ENCODE measurements around the gene OLFML3. TPM values are rescaled to one million over a fixed set of nuclear protein-coding genes. Genes with fewer than 3 reads are reported as not detected.

The OLFML3 gene
- total RNA-seq, 4 donors from 2014 or later: 86.6 to 302 (median 122) TPM

GRCh38 chr1:113990530-113990929, 11.3 kb downstream of the OLFML3 start:
- intact Hi-C loops (cut with DNase I; ENCODE audit: low total_unique reads): no loop called here
- Histone ChIP-seq H3K27ac (no peak overlapping the region), H3K9me3 (no peaks in the 10 kb centered on the region), H3K27me3 (no peaks in the 10 kb centered on the region), H3K4me1 (no peaks in the 10 kb centered on the region), H3K36me3 (no peaks in the 10 kb centered on the region), H3K4me3 (no peak overlapping the region)
- DNase-seq: no peak
- no peak for TF ChIP-seq POLR2A (IDR thresholded peaks at IDR 0.05)
- TF ChIP-seq, protein P1, sequence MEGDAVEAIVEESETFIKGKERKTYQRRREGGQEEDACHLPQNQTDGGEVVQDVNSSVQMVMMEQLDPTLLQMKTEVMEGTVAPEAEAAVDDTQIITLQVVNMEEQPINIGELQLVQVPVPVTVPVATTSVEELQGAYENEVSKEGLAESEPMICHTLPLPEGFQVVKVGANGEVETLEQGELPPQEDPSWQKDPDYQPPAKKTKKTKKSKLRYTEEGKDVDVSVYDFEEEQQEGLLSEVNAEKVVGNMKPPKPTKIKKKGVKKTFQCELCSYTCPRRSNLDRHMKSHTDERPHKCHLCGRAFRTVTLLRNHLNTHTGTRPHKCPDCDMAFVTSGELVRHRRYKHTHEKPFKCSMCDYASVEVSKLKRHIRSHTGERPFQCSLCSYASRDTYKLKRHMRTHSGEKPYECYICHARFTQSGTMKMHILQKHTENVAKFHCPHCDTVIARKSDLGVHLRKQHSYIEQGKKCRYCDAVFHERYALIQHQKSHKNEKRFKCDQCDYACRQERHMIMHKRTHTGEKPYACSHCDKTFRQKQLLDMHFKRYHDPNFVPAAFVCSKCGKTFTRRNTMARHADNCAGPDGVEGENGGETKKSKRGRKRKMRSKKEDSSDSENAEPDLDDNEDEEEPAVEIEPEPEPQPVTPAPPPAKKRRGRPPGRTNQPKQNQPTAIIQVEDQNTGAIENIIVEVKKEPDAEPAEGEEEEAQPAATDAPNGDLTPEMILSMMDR (IDR thresholded peaks at IDR 0.05): no peak

- intact Hi-C loops (cut with DNase I; ENCODE audit: low total_unique reads): no loop called here
- TF ChIP-seq, protein P1 (IDR thresholded peaks at IDR 0.05): no peak
- TF ChIP-seq POLR2A (IDR thresholded peaks at IDR 0.05): no peak
- Histone ChIP-seq H3K27ac (no peak overlapping the region), H3K9me3 (no peaks in the 10 kb centered on the region), H3K36me3 (no peaks in the 10 kb centered on the region), H3K4me1 (no peaks in the 10 kb centered on the region), H3K27me3 (no peaks in the 10 kb centered on the region), H3K4me3 (no peak overlapping the region)
- no peak for DNase-seq
These were observed 11.7 kb downstream of the OLFML3 start for GRCh38 chr1:113990961-113991360.

DNA sequence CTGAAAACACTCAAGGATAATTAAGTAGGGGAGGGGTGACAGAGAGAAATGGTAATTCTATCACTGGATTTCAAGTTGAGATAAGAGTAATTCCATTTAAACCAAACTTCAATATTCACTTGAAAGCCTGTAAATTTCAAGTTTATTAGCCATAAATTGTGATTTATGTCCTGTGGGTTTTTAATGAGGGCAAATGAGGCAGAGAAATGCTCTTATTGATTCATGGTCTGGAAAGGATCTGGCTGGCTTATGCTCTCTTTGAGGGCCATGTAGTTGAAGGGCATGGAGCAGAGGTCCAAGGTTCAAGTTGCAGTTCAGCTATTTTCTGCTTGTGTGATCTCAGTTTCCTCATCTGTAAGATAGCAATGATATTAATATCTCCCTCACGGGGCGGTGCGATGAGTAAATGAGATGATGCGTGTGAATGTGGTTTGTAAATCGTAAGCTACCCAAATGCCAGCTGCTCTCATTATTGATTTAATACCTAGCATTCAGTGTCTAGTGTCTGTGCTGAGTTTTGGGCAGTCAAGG, 12.3 kb downstream of the OLFML3 start:
- no peaks in the 10 kb centered on the region for H3K36me3 ChIP-seq
- DNase-seq: no peak
- no peaks in the 10 kb centered on the region for H3K27me3 ChIP-seq
- TF ChIP-seq POLR2A (IDR thresholded peaks at IDR 0.05): no peak
- TF ChIP-seq, protein P1 (IDR thresholded peaks at IDR 0.05): no peak
- intact Hi-C loops (cut with DNase I; ENCODE audit: low total_unique reads): no loop called here
- no peak overlapping the region for H3K4me3 ChIP-seq
- no peaks in the 10 kb centered on the region for H3K9me3 ChIP-seq
- H3K4me1 ChIP-seq: no peaks in the 10 kb centered on the region
- no peak overlapping the region for H3K27ac ChIP-seq

DNA sequence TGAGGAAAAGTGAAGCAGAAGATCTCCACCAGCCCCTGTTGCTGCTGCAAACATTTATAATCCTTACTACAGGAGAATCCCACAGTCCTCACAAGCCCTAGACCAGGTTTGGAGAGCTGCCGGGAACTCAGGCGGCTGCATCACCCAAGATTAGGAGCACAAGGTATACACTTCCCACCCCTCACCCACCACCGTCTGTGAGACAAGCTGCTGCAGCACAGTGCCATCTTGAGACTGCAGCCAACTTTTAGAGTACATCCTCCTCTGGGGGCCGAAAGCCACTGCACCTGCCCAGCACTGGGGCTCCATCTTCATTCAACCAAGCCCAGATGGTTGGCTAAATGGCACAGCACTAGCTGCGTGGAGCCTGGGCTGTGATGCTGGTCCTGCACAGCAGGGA, 13.8 kb downstream of the OLFML3 start:
- H3K27me3 ChIP-seq: no peaks in the 10 kb centered on the region
- no peak for DNase-seq
- no peak overlapping the region for H3K27ac ChIP-seq
- no peaks in the 10 kb centered on the region for H3K9me3 ChIP-seq
- no peaks in the 10 kb centered on the region for H3K4me1 ChIP-seq
- H3K4me3 ChIP-seq: no peak overlapping the region
- no peak for TF ChIP-seq POLR2A (IDR thresholded peaks at IDR 0.05)
- TF ChIP-seq, protein P1 (IDR thresholded peaks at IDR 0.05): no peak
- intact Hi-C loops (cut with DNase I; ENCODE audit: low total_unique reads): no loop called here
- no peaks in the 10 kb centered on the region for H3K36me3 ChIP-seq

DNA sequence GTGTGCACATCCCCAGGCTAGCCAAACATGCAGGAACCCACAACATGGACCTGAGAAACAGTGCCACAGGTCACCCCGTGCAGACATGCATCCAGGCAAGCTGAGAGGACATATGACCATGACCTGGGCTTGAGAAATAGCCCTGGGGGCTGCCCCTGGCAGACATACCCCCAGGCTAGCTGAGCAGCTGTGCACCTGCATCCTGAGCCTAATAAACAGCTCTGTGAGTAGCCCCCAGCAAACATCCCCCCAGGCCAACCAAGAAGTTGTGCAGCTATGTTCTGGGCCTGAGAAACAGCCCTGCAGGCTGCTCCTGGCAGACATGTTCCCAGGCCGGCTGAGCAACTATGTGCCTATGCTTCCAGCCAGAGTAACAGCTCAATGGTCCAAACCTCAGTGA, 14.5 kb downstream of the OLFML3 start:
- TF ChIP-seq, protein P1 (IDR thresholded peaks at IDR 0.05): no peak
- TF ChIP-seq POLR2A (IDR thresholded peaks at IDR 0.05): no peak
- intact Hi-C loops (cut with DNase I; ENCODE audit: low total_unique reads): no loop called here

More for the DNA sequence above, 14.5 kb downstream of the OLFML3 start:
- Histone ChIP-seq H3K27me3 (no peaks in the 10 kb centered on the region), H3K4me3 (no peak overlapping the region), H3K27ac (no peak overlapping the region), H3K4me1 (no peaks in the 10 kb centered on the region), H3K36me3 (no peaks in the 10 kb centered on the region), H3K9me3 (no peaks in the 10 kb centered on the region)
- no peak for DNase-seq

Measured in uterus (tissue), 4 donors.